Measurements from ENCODE around the gene CNIH1. TPM values are rescaled to one million over a fixed set of nuclear protein-coding genes. Genes with fewer than 3 reads are reported as not detected.
A peak's percentile ranks its signal among the peaks of the same experiment; 100 is the strongest.

The CNIH1 gene
- total RNA-seq, 1 experiment from 2014 or later: 80.7 TPM

DNA sequence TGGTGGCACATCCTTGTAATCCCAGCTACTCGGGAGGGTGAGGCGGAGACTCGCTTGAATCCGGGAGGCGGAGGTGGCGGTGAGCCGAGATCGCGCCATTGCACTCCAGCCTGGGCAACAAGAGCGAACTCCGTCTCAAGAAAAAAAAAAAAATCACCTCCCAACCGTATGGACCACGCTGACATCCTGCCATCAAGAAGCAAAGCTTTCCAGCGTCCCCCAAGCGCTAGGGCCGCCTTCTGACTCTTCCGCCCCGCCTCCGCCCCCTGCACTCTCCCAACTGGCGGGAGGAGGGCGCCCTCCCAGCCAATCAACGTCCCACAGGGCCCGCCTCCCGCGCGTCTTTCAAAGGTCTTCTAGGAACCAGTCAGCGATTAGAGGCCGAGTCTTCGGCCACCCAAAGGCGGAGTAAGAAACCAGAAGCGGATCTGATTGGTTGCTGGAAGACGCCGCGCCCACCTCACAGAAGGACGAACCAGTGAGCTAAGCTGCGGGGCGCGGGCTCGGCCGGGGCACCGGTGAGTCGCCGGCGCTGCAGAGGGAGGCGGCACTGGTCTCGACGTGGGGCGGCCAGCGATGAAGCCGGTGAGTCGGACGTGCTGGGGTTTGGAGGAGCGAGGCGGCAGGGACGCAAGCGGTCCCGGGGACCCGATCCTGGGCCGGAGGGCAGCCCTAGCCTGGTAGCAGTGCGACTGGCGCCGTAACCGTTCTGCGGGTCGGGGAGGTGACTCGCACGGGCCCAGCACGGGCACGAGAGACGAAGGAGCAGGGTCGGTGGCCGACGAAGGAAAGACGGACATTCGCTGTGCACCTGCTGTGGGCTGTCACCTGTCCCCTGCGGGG, 44.5 kb downstream of the CNIH1 start, which contains the start of gene CDKN3 (continued):
- 0 out of 2 replicates have a peak, but pooled peaks have one; percentile 26 for TF ChIP-seq ZBTB21 (CRISPR knock-in tag; IDR thresholded peaks at IDR 0.05; ENCODE audit: borderline replicate concordance)
- peak; percentile 53; the same call in 1 of the 2 replicates for TF ChIP-seq ETV6 (CRISPR knock-in tag; IDR thresholded peaks at IDR 0.05)
- peak; percentile 88; the same call in 1 of the 2 replicates for TF ChIP-seq NFE2L1 (CRISPR knock-in tag; IDR thresholded peaks at IDR 0.05)
- TF ChIP-seq ZNF219 (CRISPR knock-in tag; IDR thresholded peaks at IDR 0.05; ENCODE audit: borderline replicate concordance): peak; percentile 89
- TF ChIP-seq JAZF1 (CRISPR knock-in tag; IDR thresholded peaks at IDR 0.05): no peak
- no peak for TF ChIP-seq ZNF121 (CRISPR knock-in tag; IDR thresholded peaks at IDR 0.05)
- TF ChIP-seq, protein P1, sequence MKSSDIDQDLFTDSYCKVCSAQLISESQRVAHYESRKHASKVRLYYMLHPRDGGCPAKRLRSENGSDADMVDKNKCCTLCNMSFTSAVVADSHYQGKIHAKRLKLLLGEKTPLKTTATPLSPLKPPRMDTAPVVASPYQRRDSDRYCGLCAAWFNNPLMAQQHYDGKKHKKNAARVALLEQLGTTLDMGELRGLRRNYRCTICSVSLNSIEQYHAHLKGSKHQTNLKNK (CRISPR knock-in tag; IDR thresholded peaks at IDR 0.05): no peak
- TF ChIP-seq, protein P2, sequence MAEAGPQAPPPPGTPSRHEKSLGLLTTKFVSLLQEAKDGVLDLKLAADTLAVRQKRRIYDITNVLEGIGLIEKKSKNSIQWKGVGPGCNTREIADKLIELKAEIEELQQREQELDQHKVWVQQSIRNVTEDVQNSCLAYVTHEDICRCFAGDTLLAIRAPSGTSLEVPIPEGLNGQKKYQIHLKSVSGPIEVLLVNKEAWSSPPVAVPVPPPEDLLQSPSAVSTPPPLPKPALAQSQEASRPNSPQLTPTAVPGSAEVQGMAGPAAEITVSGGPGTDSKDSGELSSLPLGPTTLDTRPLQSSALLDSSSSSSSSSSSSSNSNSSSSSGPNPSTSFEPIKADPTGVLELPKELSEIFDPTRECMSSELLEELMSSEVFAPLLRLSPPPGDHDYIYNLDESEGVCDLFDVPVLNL (CRISPR knock-in tag; IDR thresholded peaks at IDR 0.05; ENCODE audit: borderline replicate concordance, low read depth): peak; percentile 64; the same call in 1 of the 2 replicates
- peak; percentile 84 for TF ChIP-seq E2F5 (CRISPR knock-in tag; IDR thresholded peaks at IDR 0.05)
- TF ChIP-seq ARID4B (CRISPR knock-in tag; IDR thresholded peaks at IDR 0.05; ENCODE audit: borderline replicate concordance): peak; percentile 98
- peak; percentile 71; the same call in 1 of the 2 replicates for TF ChIP-seq ZNF416 (CRISPR knock-in tag; IDR thresholded peaks at IDR 0.05)
- TF ChIP-seq ERG (CRISPR knock-in tag; IDR thresholded peaks at IDR 0.05): no peak
- TF ChIP-seq IRF2 (CRISPR knock-in tag; IDR thresholded peaks at IDR 0.05; ENCODE audit: borderline replicate concordance, low read depth): no peak
- TF ChIP-seq SMAD4 (CRISPR knock-in tag; IDR thresholded peaks at IDR 0.05): 0 out of 2 replicates have a peak, but pooled peaks have one; percentile 64
- no peak; the same call in 1 of the 2 replicates for TF ChIP-seq USF2 (CRISPR knock-in tag; IDR thresholded peaks at IDR 0.05)
- peak; percentile 91 for TF ChIP-seq FOXP1 (CRISPR knock-in tag; IDR thresholded peaks at IDR 0.05; ENCODE audit: borderline replicate concordance)
- no peak for TF ChIP-seq ZNF396 (CRISPR knock-in tag; IDR thresholded peaks at IDR 0.05; ENCODE audit: borderline replicate concordance)
- no peak for TF ChIP-seq CREB1 (CRISPR knock-in tag; IDR thresholded peaks at IDR 0.05)
- TF ChIP-seq MXD4 (CRISPR knock-in tag; IDR thresholded peaks at IDR 0.05; ENCODE audit: borderline replicate concordance): no peak
- TF ChIP-seq, protein P3, sequence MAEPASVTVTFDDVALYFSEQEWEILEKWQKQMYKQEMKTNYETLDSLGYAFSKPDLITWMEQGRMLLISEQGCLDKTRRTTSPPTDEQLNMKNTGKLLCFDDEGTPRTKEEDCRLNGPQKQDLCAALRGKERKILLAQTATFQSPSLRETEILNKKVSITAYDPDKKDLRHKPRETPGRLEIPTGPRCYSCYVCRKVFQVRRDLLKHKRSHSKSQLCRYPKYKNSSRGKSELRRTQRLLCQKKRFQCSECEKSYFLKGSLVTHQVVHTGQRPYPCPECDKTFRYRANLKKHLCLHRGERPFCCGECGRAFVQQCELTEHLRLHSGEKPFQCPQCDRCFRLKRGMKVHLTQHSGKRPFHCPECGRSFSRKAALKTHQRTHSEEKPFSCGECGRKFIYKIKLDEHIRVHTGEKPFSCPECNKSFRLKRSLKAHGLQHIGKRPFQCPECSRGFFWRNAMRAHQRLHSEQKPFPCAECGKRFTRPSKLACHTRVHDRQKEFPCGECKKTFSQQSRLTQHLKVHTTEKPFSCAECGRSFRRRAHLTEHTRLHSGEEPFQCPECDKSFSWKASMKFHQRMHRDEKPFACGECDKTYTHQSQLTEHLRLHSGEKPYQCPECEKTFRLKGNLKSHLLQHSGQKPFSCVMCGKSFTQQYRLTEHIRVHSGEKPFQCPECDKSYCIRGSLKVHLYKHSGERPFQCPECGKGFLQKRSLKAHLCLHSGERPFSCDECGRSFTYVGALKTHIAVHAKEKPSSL (CRISPR knock-in tag; conservative IDR thresholded peaks at IDR 0.05): no peak
- TF ChIP-seq CBFB (CRISPR knock-in tag; IDR thresholded peaks at IDR 0.05; ENCODE audit: low read depth): no peak
- TF ChIP-seq, protein P4, sequence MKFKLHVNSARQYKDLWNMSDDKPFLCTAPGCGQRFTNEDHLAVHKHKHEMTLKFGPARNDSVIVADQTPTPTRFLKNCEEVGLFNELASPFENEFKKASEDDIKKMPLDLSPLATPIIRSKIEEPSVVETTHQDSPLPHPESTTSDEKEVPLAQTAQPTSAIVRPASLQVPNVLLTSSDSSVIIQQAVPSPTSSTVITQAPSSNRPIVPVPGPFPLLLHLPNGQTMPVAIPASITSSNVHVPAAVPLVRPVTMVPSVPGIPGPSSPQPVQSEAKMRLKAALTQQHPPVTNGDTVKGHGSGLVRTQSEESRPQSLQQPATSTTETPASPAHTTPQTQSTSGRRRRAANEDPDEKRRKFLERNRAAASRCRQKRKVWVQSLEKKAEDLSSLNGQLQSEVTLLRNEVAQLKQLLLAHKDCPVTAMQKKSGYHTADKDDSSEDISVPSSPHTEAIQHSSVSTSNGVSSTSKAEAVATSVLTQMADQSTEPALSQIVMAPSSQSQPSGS (CRISPR knock-in tag; IDR thresholded peaks at IDR 0.05; ENCODE audit: borderline replicate concordance, low read depth): no peak; the same call in 1 of the 2 replicates
- 0 out of 2 replicates have a peak, but pooled peaks have one; percentile 50 for TF ChIP-seq KAT7 (CRISPR knock-in tag; IDR thresholded peaks at IDR 0.05; ENCODE audit: borderline replicate concordance)
- TF ChIP-seq OVOL2 (CRISPR knock-in tag; IDR thresholded peaks at IDR 0.05; ENCODE audit: borderline replicate concordance): no peak
- TF ChIP-seq NFYB (CRISPR knock-in tag; conservative IDR thresholded peaks at IDR 0.05; ENCODE audit: low read depth): peak; percentile 96

Measured in WTC11 (cell line).